GM13976 (cell line): ENCODE measurements around the gene TEAD2.

Experiments used
- DNase-seq: peaks from one replicate; pipeline ENCODE4 v3.0.0; 2012; ENCODE audit warnings: low spot score
- in situ Hi-C: fragments of 300-500 bp; cut with MboI; formaldehyde crosslinking; loops from one replicate; pipeline ENCODE4 v1.12.0; 2022; ENCODE audit warnings: low sequenced_read_pairs, mixed read lengths, inconsistent platforms; ENCODE audit not compliant: unreplicated experiment
- TF ChIP-seq, protein P1 (sequence below): IDR thresholded peaks from 2 replicates; pipeline ENCODE4 v1.5.1; 2012; ENCODE audit warnings: borderline replicate concordance, mild to moderate bottlenecking; ENCODE audit not compliant: insufficient read depth; ENCODE audit errors: extremely low read depth, missing control alignments, control extremely low read depth

The TEAD2 gene

DNA sequence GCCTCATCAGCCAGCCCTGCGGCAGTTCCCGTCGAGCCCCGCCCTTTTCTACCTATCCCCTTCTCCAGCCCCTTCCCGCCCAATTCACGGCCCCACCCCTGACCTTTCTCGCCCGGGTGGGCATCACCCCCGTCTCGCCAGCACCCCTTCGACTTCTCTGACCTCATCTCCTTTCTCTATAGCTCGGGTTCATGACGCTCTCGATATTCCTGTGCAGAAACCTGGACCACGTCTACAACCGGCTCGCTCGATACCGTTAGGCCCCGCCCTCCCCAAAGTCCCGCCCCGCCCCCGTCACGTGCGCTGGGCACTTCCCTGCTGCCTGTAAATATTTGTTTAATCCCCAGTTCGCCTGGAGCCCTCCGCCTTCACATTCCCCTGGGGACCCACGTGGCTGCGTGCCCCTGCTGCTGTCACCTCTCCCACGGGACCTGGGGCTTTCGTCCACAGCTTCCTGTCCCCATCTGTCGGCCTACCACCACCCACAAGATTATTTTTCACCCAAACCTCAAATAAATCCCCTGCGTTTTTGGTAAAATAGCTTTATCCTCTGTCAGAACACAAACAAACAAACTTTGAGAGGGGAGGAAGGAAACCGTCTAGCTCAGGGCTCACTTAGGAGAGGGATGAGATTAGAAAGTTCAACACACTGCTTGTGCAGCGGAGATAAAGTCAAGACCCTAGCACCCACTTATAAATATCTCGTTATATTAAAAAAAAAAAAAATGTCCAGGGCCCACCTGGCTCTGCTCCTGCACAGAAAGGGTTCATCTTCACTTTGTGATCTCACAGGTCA lies 21.9 kb downstream of the TEAD2 start:
- DNase-seq = peak; percentile 96

DNA sequence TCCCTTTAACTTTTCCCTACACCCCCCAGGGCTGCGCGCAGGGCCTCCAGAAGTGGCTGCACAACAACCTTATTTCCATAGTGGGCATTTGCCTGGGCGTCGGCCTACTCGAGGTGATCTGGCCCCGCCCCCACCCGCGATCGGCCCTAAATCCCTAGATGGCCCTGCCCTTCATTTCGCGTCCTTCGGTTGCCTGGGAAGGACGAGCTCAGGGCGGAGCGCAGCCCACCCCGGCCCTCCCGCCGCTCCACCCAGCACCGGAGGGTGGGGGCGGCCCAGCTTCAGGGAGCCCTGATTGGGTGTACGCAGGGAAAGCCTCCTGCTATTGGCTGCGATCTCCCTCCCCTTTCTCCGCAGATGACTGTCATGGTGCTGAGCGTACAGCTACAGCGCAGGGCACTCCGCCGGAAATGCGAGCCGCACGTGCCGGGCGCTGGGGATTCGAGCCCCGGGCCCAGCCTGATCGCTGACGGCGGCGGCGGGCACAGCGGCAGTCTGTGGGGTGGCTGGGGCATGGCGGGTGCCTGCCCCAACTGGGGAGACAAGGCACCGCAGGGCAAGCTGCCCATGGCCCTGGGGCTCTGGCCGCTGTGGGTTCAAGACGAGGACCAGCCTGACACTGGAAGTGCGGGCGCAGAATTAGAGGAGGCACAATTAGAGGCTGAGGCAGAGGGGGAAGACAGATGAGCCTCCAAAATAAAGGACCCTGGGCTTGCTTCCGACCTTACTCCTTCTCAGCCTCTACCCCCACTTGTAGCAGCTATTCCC lies 22.7 kb downstream of the TEAD2 start:
- in situ Hi-C loops = no loop called here
- DNase-seq = no peak
- TF ChIP-seq, protein P1, sequence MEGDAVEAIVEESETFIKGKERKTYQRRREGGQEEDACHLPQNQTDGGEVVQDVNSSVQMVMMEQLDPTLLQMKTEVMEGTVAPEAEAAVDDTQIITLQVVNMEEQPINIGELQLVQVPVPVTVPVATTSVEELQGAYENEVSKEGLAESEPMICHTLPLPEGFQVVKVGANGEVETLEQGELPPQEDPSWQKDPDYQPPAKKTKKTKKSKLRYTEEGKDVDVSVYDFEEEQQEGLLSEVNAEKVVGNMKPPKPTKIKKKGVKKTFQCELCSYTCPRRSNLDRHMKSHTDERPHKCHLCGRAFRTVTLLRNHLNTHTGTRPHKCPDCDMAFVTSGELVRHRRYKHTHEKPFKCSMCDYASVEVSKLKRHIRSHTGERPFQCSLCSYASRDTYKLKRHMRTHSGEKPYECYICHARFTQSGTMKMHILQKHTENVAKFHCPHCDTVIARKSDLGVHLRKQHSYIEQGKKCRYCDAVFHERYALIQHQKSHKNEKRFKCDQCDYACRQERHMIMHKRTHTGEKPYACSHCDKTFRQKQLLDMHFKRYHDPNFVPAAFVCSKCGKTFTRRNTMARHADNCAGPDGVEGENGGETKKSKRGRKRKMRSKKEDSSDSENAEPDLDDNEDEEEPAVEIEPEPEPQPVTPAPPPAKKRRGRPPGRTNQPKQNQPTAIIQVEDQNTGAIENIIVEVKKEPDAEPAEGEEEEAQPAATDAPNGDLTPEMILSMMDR = no peak

More for the DNA sequence above, 21.9 kb downstream of the TEAD2 start:
- in situ Hi-C loops = no loop called here
- TF ChIP-seq, protein P1 = no peak

DNA sequence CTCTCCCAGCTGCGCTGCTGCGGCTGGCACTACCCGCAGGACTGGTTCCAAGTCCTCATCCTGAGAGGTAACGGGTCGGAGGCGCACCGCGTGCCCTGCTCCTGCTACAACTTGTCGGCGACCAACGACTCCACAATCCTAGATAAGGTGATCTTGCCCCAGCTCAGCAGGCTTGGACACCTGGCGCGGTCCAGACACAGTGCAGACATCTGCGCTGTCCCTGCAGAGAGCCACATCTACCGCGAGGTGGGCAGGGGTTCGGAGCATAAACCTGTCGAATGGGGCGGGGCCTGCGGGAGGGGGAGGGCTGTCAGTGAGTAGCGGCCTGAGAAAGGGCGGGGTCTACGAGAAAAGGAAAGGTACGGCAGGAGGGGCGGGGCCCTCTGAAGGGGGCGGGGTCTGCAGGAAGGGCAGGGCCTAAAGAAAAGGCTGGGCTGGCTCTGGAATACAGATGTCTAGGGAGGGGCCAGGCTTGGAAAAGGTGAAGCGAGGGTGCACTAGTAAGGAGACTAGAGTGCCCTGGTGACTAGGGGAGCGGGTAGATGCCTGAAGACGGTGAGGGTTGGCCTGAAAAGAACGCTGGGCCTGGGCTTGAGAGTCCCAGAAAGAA lies 23.4 kb downstream of the TEAD2 start:
- TF ChIP-seq, protein P1 = no peak
- no peak for DNase-seq
- in situ Hi-C loops = no loop called here

DNA sequence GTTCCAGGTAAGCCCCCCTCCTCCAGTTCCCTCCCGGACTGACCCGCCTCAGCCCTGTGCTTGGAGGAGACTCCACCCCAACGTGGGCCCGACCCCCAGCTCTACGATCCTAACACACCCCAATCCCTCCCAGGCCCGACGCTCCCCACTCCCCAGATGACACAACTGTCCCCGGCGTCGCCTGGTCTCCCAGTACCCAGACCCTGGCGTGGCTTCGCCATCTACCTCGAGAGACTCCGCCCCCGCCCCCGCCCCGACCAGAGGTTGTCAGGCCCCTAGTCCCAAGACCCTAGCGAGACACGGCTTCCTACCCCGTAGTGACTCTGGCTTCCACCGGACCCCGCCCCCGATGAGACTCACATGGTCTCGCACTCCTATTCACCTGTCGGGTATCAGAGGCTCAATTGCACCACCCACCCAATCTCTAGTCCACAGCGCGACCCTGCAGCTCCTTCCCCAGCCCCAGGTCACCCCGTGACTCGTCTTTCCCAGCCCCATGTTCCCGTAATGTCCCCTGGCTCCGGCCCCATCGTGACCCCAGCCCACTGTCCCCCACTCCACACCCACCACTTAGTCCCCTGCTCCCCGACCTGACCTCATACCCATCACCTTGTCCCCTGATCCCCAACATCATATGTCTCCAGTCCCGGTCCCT lies 24.1 kb downstream of the TEAD2 start:
- DNase-seq = no peak
- in situ Hi-C loops = no loop called here
- TF ChIP-seq, protein P1 = no peak

DNA sequence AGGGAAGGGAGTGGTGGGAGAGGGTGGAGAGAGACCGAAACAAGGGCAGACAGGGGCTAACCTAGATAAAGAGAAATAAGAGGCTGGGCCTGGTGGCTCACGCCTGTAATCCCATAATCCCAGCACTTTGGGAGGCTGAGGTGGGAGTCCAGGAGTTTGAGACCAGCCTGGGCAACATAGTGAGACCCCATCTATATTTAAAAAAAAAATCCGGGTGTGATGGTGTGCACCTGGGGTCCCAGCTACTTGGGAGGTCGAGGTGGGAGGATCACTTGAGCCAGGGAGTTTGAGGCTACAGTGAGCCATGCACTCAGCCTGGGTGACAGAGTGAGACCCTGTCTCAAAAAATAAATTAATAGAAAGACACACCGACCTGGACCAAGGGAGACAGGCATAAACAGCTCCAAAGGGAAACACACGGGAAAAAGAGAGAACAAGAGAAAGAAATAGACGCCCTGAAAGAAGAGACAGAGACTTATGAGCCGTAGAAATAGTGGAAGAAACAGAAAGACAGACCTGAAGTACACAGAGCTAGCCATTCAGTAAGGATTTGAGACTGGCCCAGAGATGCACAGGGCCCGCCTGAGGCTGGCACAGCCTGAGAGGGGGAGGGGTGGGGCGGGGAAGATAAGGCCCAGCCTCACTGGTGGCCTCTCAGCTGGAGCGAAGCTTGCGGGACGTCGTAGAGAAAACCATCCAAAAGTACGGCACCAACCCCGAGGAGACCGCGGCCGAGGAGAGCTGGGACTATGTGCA lies 24.8 kb downstream of the TEAD2 start:
- TF ChIP-seq, protein P1 = no peak
- in situ Hi-C loops = no loop called here

DNA sequence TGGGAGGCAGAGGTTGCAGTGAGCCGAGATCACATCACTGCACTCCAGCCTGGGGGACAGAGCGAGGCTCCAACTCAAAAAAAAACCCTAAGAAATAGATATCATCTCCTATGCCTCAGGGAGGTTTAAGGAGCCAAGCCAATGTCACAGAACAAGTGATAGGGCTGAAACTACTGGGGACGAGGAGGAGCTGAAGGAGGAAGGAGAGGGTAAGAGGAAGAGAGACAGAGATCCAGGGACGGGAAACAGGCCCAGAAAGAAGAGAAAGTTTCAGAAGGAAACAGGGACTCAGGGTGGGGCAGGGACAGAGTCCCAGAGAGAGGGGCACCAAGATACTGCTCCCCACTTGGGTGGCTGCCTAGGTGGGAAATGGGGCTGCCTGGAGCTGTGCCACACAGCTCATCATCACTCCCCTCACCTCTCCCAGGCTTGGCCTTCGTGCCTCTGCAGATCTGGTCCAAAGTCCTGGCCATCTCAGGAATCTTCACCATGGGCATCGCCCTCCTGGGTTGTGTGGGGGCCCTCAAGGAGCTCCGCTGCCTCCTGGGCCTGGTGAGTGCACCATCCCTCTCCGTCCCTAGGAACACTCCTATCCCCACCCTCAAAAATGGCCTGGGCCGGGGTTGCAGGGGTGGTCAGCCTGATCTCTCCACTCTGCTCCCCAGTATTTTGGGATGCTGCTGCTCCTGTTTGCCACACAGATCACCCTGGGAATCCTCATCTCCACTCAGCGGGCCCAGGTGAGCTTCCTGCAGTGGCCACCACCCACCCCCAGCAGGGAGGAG lies 25.5 kb downstream of the TEAD2 start:
- no peak for DNase-seq
- in situ Hi-C loops = no loop called here
- TF ChIP-seq, protein P1 = no peak

More for the DNA sequence above, 24.8 kb downstream of the TEAD2 start:
- DNase-seq = no peak
